Thoracic aorta (tissue), 2 donors: Measurements from ENCODE around the gene EVA1C. TPM values are rescaled to one million over a fixed set of nuclear protein-coding genes. Genes with fewer than 3 reads are reported as not detected.
"Not testable (repeated sequence)": the region's sequence is repeated elsewhere in the genome, so short reads cannot be mapped to it uniquely, and the experiment has no call there.

Source experiments
- ATAC-seq: fragments of 150-250 bp; one replicate; pipeline ENCODE4 v1.8.0; 2017; ENCODE audit warnings: low read depth; ENCODE audit not compliant: insufficient number of reproducible peaks, low FRiP score
- DNase-seq: peaks from one replicate; pipeline ENCODE4 v3.0.0-alpha.2; 2020; ENCODE audit warnings: low spot score
- H3K27ac ChIP-seq, 2 donors: fragments of 200-600 bp; sonication (generic); 1 replicate in 1 of 2; 2 replicates in 1 of 2; pipeline ENCODE4 v1.5.1; 2016; ENCODE audit warnings: mild to moderate bottlenecking in 2 of 2, moderate library complexity in 2 of 2
- H3K27me3 ChIP-seq: fragments of 200-600 bp; sonication (generic); replicated peaks from 2 replicates; pipeline ENCODE4 v1.6.0; 2016; ENCODE audit warnings: mild to moderate bottlenecking; ENCODE audit not compliant: insufficient read depth
- H3K36me3 ChIP-seq: fragments of 200-600 bp; sonication (generic); one replicate; pipeline ENCODE4 v1.5.1; 2016
- H3K4me1 ChIP-seq, 2 donors: fragments of 200-600 bp; sonication (generic); 1 replicate in 1 of 2; 2 replicates in 1 of 2; pipeline versions ENCODE4 v1.5.1 to v1.6.0; 2016; ENCODE audit warnings: low read depth in 2 of 2, mild to moderate bottlenecking in 1 of 2; ENCODE audit not compliant: control insufficient read depth in 1 of 2
- H3K4me3 ChIP-seq: fragments of 200-600 bp; sonication (generic); 2 replicates; pipeline ENCODE4 v1.5.1; 2016; ENCODE audit warnings: mild to moderate bottlenecking
- H3K9me3 ChIP-seq: fragments of 200-600 bp; sonication (generic); 2 replicates; pipeline ENCODE4 v1.5.1; 2016
- CTCF ChIP-seq: fragments of 200-600 bp; sonication (generic); IDR thresholded peaks from one replicate; pipeline ENCODE4 v1.5.1; 2019; ENCODE audit warnings: antibody characterized with exemption
- total RNA-seq, 2 donors: library from RNA; depleted of rRNA; stranded (reverse); fragments of >200 nt; gene quantifications; one replicate each; pipeline versions ENCODE4 v1.1.0 to v1.2.3, GENCODE V29; 2016

The EVA1C gene
- total RNA-seq, 2 donors from 2014 or later: 81.2 to 115 TPM

GRCh38 chr21:32424674-32425073 lies 12.2 kb downstream of the EVA1C start:
- no peak overlapping the region for H3K27ac ChIP-seq
- no peak for TF ChIP-seq CTCF
- DNase-seq (no peak), ATAC-seq (no peak)
- peaks cover 28 to 62% of the 10 kb centered on the region in 2 donors for H3K4me1 ChIP-seq
- H3K9me3 ChIP-seq: no peaks in the 10 kb centered on the region
- no peak overlapping the region for H3K4me3 ChIP-seq
- H3K36me3 ChIP-seq: no peaks in the 10 kb centered on the region
- H3K27me3 ChIP-seq: no peaks in the 10 kb centered on the region

- no peak for ATAC-seq
Measured at GRCh38 chr21:32425628-32426027, 13.1 kb downstream of the EVA1C start.

GRCh38 chr21:32426066-32426465 lies 13.6 kb downstream of the EVA1C start:
- ATAC-seq (no peak), DNase-seq (no peak)
- peaks cover 28 to 58% of the 10 kb centered on the region in 2 donors for H3K4me1 ChIP-seq
- no peak for TF ChIP-seq CTCF
- H3K27me3 ChIP-seq: no peaks in the 10 kb centered on the region
- H3K4me3 ChIP-seq: no peak overlapping the region
- no peaks in the 10 kb centered on the region for H3K36me3 ChIP-seq
- H3K27ac ChIP-seq: peak overlapping the region; percentile 40 to 56
- no peaks in the 10 kb centered on the region for H3K9me3 ChIP-seq

More at GRCh38 chr21:32425628-32426027, 13.1 kb downstream of the EVA1C start:
- no peak for DNase-seq
- Histone ChIP-seq H3K27ac (peak overlapping the region; percentile 40 to 56), H3K9me3 (no peaks in the 10 kb centered on the region), H3K36me3 (no peaks in the 10 kb centered on the region), H3K4me1 (peaks cover 28 to 58% of the 10 kb centered on the region in 2 donors), H3K4me3 (no peak overlapping the region), H3K27me3 (no peaks in the 10 kb centered on the region)
- TF ChIP-seq CTCF: no peak

- peaks cover 28 to 58% of the 10 kb centered on the region in 2 donors for H3K4me1 ChIP-seq
- ATAC-seq (peak; percentile 81), DNase-seq (no peak)
- no peaks in the 10 kb centered on the region for H3K9me3 ChIP-seq
- no peaks in the 10 kb centered on the region for H3K27me3 ChIP-seq
- peak overlapping the region; percentile 40 to 56 for H3K27ac ChIP-seq
- peak overlapping the region; percentile 21 for H3K4me3 ChIP-seq
- no peaks in the 10 kb centered on the region for H3K36me3 ChIP-seq
- no peak for TF ChIP-seq CTCF
Measured at GRCh38 chr21:32426592-32427051, 14.1 kb downstream of the EVA1C start.

GRCh38 chr21:32427958-32428623 lies 15.6 kb downstream of the EVA1C start:
- no peak for TF ChIP-seq CTCF
- Histone ChIP-seq H3K36me3 (no peaks in the 10 kb centered on the region), H3K4me3 (no peak overlapping the region), H3K27me3 (no peaks in the 10 kb centered on the region), H3K4me1 (peaks cover 28 to 61% of the 10 kb centered on the region in 2 donors), H3K27ac (peak overlapping the region; percentile 41 to 56), H3K9me3 (no peaks in the 10 kb centered on the region)
- ATAC-seq (no peak), DNase-seq (no peak)

GRCh38 chr21:32432982-32433660 lies 20.6 kb downstream of the EVA1C start:
- H3K27me3 ChIP-seq, H3K9me3 ChIP-seq, ATAC-seq, DNase-seq, H3K36me3 ChIP-seq, H3K4me3 ChIP-seq, H3K27ac ChIP-seq: not testable (repeated sequence)
- H3K4me1 ChIP-seq: peaks cover 1 to 18% of the 10 kb centered on the region in 2 donors
